HepG2 (cell line): Measurements from ENCODE around the gene FRMD8. TPM values are rescaled to one million over a fixed set of nuclear protein-coding genes. Genes with fewer than 3 reads are reported as not detected.

Source experiments
- ARNT2 ChIP-seq: sonication (generic); formaldehyde crosslinking; IDR thresholded peaks from 2 replicates; pipeline ENCODE4 v1.8.0; 2022; ENCODE audit warnings: mild to moderate bottlenecking, low read depth, missing genetic modification reagents, moderate library complexity
- BRD4 ChIP-seq: sonication (generic); formaldehyde crosslinking; IDR thresholded peaks from 2 replicates; pipeline ENCODE4 v1.4.0; 2020; ENCODE audit warnings: missing genetic modification reagents
- CSRNP2 ChIP-seq: sonication (generic); formaldehyde crosslinking; conservative IDR thresholded peaks from 2 replicates; pipeline ENCODE4 v1.8.0; 2022; ENCODE audit warnings: low read depth, missing genetic modification reagents
- HNF1B ChIP-seq: sonication (generic); formaldehyde crosslinking; IDR thresholded peaks from 2 replicates; pipeline ENCODE4 v1.5.1; 2020; ENCODE audit warnings: mild to moderate bottlenecking, moderate library complexity, missing genetic modification reagents
- IKZF4 ChIP-seq: sonication (generic); formaldehyde crosslinking; IDR thresholded peaks from 2 replicates; pipeline ENCODE4 v1.5.1; 2020; ENCODE audit warnings: borderline replicate concordance, mild to moderate bottlenecking, low read depth, missing genetic modification reagents; ENCODE audit errors: not compliant biosample characterization
- JUN ChIP-seq: sonication (generic); formaldehyde crosslinking; IDR thresholded peaks from 2 replicates; pipeline ENCODE4 v1.4.0; 2020; ENCODE audit warnings: mild to moderate bottlenecking, missing genetic modification reagents
- JUNB ChIP-seq: sonication (generic); formaldehyde crosslinking; IDR thresholded peaks from 2 replicates; pipeline ENCODE4 v1.8.0; 2022; ENCODE audit warnings: missing genetic modification reagents, mild to moderate bottlenecking, borderline replicate concordance
- NR0B2 ChIP-seq: sonication (generic); formaldehyde crosslinking; IDR thresholded peaks from 2 replicates; pipeline ENCODE4 v1.4.0; 2020; ENCODE audit warnings: mild to moderate bottlenecking, missing genetic modification reagents
- POLR2A ChIP-seq, 2 experiments: IDR thresholded peaks; 2 replicates each; pipeline ENCODE4 v1.6.1; 2011; ENCODE audit warnings: low read depth in 2 of 2, low read length in 2 of 2, mild to moderate bottlenecking in 1 of 2, moderate library complexity in 1 of 2; ENCODE audit not compliant: insufficient read depth in 1 of 2
- RCOR2 ChIP-seq: IDR thresholded peaks from 2 replicates; pipeline ENCODE4 v1.6.1; 2016; ENCODE audit warnings: missing biosample characterization, missing genetic modification reagents
- SALL1 ChIP-seq: sonication (generic); formaldehyde crosslinking; IDR thresholded peaks from 2 replicates; pipeline ENCODE4 v1.8.0; 2022; ENCODE audit warnings: mild to moderate bottlenecking, missing genetic modification reagents
- SMAD9 ChIP-seq: sonication (generic); formaldehyde crosslinking; IDR thresholded peaks from 2 replicates; pipeline ENCODE4 v1.5.1; 2020; ENCODE audit warnings: mild to moderate bottlenecking, missing genetic modification reagents
- SOX6 ChIP-seq, 2 experiments: fragments of 450-650 bp in 1 of 2; sonication (generic) in 1 of 2; formaldehyde crosslinking in 1 of 2; IDR thresholded peaks; 2 replicates each; pipeline versions ENCODE4 v1.4.0 to v1.6.1; 2017 to 2020; ENCODE audit warnings: antibody characterized with exemption in 1 of 2, mild to moderate bottlenecking in 1 of 2, missing genetic modification reagents in 1 of 2
- ZBTB26 ChIP-seq: IDR thresholded peaks from 2 replicates; pipeline ENCODE4 v1.6.1; 2016; ENCODE audit warnings: missing compliant biosample characterization, missing genetic modification reagents, borderline replicate concordance
- ZBTB37 ChIP-seq: sonication (generic); formaldehyde crosslinking; IDR thresholded peaks from 2 replicates; pipeline ENCODE4 v1.4.0; 2020; ENCODE audit warnings: mild to moderate bottlenecking, missing genetic modification reagents
- ZNF510 ChIP-seq: sonication (generic); formaldehyde crosslinking; IDR thresholded peaks from 2 replicates; pipeline ENCODE4 v1.4.0; 2020; ENCODE audit warnings: low read depth, mild to moderate bottlenecking, missing genetic modification reagents
- ZNF556 ChIP-seq: sonication (generic); formaldehyde crosslinking; IDR thresholded peaks from 2 replicates; pipeline ENCODE4 v1.4.0; 2020; ENCODE audit warnings: mild to moderate bottlenecking, missing genetic modification reagents, borderline replicate concordance
- ZNF574 ChIP-seq: sonication (generic); formaldehyde crosslinking; IDR thresholded peaks from 2 replicates; pipeline ENCODE4 v1.4.0; 2020; ENCODE audit warnings: missing genetic modification reagents
- ZSCAN9 ChIP-seq: IDR thresholded peaks from 2 replicates; pipeline ENCODE4 v1.6.1; 2016; ENCODE audit warnings: borderline replicate concordance
- polyA plus RNA-seq, 8 experiments: library from polyadenylated mRNA; depleted of rRNA in 3 of 8; stranded (reverse) in 7 of 8; unstranded in 1 of 8; fragments of >200 nt; fragmentation: Illumina TruSeq in 4 of 8; extraction: Trizol in 4 of 8; gene quantifications; 2 replicates each; pipeline versions ENCODE4 v1.2.1 to v1.2.3, GENCODE V29; 2011 to 2016; ENCODE audit warnings: low read depth in 4 of 8, missing spikeins in 1 of 8, mixed read lengths in 1 of 8; ENCODE audit not compliant: insufficient read depth in 1 of 8
- total RNA-seq, 5 experiments: library from RNA; depleted of rRNA; stranded (reverse); fragments of >200 nt; fragmentation: Illumina TruSeq; extraction: Trizol; gene quantifications; 2 replicates each; pipeline ENCODE4 v1.2.3, GENCODE V29; 2016; ENCODE audit warnings: low read depth in 1 of 5

Gene FRMD8
- total and polyA plus RNA-seq, 2 of the 13 experiments (the other 11 are each of a cell fraction or from before 2014, with no cell fraction given), result 5.8 to 20.6 TPM

GRCh38 chr11:65386307-65387140 is at the start of gene FRMD8 (continued):
- no peak for TF ChIP-seq ZBTB26 (CRISPR knock-in tag)
- no peak for TF ChIP-seq IKZF4 (CRISPR knock-in tag)
- peak; percentile 65; the same call in 1 of the 2 replicates for TF ChIP-seq SALL1
- TF ChIP-seq HNF1B (CRISPR knock-in tag), result peak; percentile 73
- TF ChIP-seq ZBTB37 (CRISPR knock-in tag), result no peak
- peak; percentile 18; the same call in 1 of the 2 replicates for TF ChIP-seq ZNF574
- no peak for TF ChIP-seq CSRNP2
- TF ChIP-seq ARNT2 (CRISPR knock-in tag), result peak; percentile 40; the same call in 1 of the 2 replicates
- no peak for TF ChIP-seq ZSCAN9 (CRISPR knock-in tag)
- TF ChIP-seq ZNF556 (CRISPR knock-in tag), result peak; percentile 76
- TF ChIP-seq NR0B2 (CRISPR knock-in tag), result no peak
- 0 out of 2 replicates have a peak, but pooled peaks have one; percentile 4 for TF ChIP-seq BRD4 (CRISPR knock-in tag)
- TF ChIP-seq JUNB (CRISPR knock-in tag), result no peak
- no peak; the same call in 1 of the 2 replicates for TF ChIP-seq JUN (CRISPR knock-in tag)
- peak in 1 of 2 experiments; percentile 56; a peak in 1 of 4 replicates for TF ChIP-seq POLR2A (IDR thresholded peaks at IDR 0.05; ENCODE audit: insufficient read depth in 1 of 2, low read depth in 2 of 2, low read length in 2 of 2)
- TF ChIP-seq SMAD9, result no peak
- TF ChIP-seq RCOR2 (CRISPR knock-in tag), result no peak
- TF ChIP-seq SOX6 (IDR thresholded peaks at IDR 0.05), result no peak
- TF ChIP-seq SOX6 (CRISPR knock-in tag; IDR thresholded peaks at IDR 0.05), result peak; percentile 56
- peak; percentile 86; the same call in 1 of the 2 replicates for TF ChIP-seq ZNF510 (CRISPR knock-in tag)
